GM13977 (cell line): ENCODE data around the gene SPARCL1.
A peak's percentile ranks its signal among the peaks of the same experiment; 100 is the strongest.

Source experiments
- DNase-seq: peaks from one replicate; pipeline ENCODE4 v3.0.0; 2012; ENCODE audit warnings: low spot score
- in situ Hi-C: fragments of 300-500 bp; cut with MboI; formaldehyde crosslinking; loops from one replicate; pipeline ENCODE4 v1.12.0; 2022; ENCODE audit warnings: low sequenced_read_pairs, low pct_unique_long_range_greater_than_20kb, mixed read lengths, inconsistent platforms; ENCODE audit not compliant: unreplicated experiment
- TF ChIP-seq, protein P1 (sequence below): IDR thresholded peaks from 2 replicates; pipeline ENCODE4 v1.5.1; 2012; ENCODE audit warnings: mild to moderate bottlenecking, control low read depth; ENCODE audit not compliant: insufficient read depth; ENCODE audit errors: extremely low read depth, missing control alignments

The SPARCL1 gene

DNA sequence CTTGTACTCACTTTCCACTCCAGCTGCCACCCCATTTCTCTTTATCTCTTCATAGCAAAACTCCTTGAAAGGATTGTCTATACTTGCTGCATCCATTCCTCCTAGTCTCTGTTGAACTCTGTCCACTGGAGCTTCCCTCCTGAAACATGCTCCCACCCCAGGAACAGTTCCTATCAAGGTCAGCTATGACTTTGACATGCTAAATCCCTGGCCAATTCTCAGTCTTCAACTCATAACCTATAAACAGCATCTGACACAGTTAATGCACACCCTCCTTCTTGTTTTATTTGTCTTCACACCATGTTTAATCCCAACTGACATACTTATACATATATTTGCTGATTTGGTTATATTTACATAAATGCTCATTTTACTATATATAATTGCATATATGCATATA, 47.8 kb downstream of the SPARCL1 start:
- no peak for DNase-seq
- TF ChIP-seq, protein P1, sequence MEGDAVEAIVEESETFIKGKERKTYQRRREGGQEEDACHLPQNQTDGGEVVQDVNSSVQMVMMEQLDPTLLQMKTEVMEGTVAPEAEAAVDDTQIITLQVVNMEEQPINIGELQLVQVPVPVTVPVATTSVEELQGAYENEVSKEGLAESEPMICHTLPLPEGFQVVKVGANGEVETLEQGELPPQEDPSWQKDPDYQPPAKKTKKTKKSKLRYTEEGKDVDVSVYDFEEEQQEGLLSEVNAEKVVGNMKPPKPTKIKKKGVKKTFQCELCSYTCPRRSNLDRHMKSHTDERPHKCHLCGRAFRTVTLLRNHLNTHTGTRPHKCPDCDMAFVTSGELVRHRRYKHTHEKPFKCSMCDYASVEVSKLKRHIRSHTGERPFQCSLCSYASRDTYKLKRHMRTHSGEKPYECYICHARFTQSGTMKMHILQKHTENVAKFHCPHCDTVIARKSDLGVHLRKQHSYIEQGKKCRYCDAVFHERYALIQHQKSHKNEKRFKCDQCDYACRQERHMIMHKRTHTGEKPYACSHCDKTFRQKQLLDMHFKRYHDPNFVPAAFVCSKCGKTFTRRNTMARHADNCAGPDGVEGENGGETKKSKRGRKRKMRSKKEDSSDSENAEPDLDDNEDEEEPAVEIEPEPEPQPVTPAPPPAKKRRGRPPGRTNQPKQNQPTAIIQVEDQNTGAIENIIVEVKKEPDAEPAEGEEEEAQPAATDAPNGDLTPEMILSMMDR = no peak
- in situ Hi-C loops = no loop called here

DNA sequence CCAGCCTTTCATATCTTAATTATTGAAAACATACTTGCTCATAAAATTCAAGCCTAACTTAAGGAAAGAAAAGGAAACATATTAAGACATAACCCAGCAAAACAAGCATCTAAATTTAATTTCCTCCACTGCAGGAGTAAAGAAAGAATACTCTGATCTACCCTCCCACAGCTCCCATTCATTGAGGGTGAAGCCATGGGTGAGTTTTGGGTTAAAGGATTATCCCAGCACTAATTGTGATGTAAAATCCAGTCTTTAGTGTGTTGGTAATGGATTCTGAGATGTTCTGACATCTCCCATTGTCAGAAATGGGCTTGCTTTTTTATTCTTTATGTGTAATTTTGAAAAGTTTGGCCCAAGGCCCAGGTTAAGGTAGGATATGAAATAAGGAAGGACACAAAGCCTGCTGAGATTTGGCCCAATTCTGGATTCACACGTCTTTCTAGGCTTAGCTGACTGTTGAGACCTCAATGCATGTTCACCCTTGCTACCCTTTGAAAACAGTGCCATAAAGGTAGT, 50.4 kb downstream of the SPARCL1 start:
- TF ChIP-seq, protein P1 = no peak
- no peak for DNase-seq
- in situ Hi-C loops = no loop called here

DNA sequence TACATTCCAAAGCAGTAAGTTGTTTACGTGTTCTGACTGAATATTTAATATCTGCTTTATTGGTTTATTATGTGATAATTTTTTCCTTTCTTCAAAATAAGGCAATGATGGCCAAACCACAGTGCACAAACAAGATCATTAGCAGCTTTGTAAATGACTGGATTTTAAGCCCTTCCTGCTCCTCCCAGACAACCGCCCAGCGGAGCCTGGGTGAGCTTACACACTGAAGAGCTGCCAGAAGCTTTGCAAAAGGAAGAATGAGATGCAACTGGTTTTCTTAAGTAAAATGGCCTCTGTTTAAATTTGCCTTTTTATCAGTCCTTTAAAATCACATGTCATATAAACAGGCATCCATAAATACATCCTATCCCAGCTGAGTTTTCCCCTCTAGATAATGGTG, 52.2 kb downstream of the SPARCL1 start:
- TF ChIP-seq, protein P1 = no peak
- in situ Hi-C loops = no loop called here
- DNase-seq = no peak

DNA sequence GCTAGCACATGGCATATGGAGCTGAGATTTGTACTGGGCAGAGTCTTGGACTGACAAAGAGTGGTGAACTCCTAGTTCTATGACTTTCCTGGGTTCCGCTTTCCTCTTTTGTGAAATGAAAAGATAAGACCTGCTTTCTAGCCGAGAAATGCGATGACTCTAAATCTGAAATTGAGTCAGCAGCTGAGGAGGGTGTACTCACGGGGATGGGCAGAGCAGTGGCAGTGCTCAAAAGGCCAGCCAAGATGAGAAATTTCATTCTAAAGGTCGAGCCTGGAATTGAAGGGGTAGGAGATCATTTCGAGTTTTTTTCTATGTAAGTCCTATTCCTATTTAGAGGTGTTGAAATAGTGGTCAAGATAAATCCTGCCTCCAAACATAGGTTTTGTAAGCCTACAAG, 59.8 kb downstream of the SPARCL1 start:
- no peak for DNase-seq
- TF ChIP-seq, protein P1 = no peak
- in situ Hi-C loops = loop anchor here (10.0 kb wide), 1 partner anchor 95 kb away; no protein-coding TSS in a partner anchor

DNA sequence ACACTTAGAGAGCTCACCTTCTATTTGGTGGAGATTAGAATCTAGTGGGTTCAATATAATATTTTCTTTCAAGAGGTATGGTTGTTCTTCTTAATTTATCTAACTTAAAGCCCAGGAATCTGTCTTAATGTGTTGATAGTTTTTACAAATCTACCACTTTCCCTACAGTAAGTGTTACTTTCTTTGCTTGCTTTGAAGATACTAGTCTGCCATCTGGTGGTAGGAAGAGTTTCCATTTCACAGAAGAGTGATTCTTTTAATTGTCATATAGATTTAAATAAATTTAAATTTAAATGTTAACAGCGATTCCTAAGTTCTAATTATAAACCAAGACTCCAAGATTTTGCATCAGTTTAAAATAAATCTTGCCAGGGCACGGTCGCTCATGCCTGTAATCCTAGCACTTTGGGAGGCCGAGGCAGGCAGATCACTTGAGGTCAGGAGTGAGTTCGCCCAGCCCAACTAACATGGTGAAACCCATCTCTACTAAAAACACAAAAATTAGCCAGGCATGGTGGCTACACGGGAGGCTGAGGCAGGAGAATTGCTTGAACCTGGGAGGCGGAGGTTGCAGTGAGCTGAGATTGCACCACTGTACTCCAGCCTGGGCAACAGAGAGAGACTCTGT, 63.3 kb downstream of the SPARCL1 start:
- peak; percentile 46 for DNase-seq

DNA sequence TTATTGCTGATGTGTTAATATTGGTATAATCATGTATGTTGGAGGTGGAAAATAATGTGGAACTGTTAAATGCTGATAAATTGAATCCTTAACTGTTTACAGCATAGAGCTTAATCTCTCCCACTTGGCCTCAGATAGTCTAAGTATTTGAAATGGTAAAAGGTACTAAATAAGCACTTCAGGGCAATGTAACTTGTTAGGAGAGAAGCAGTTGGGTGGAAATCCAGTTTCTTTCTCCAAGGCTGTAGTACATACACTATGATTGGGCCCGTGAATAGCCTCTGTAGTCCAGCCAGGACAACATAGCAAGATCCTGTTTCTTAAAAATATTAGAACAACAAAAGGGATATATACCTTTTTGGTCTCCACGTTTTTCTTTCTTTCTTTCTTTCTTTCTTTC, 67.1 kb downstream of the SPARCL1 start:
- in situ Hi-C loops = loop anchor here (10.0 kb wide), 1 partner anchor 87 kb away; no protein-coding TSS in a partner anchor
- no peak for DNase-seq
- TF ChIP-seq, protein P1 = no peak

More for the DNA sequence above, 63.3 kb downstream of the SPARCL1 start:
- TF ChIP-seq, protein P1 = peak; percentile 58
- in situ Hi-C loops = loop anchor here (10.0 kb wide), 1 partner anchor 91 kb away; no protein-coding TSS in a partner anchor
